GM18508 (cell line): Measurements from ENCODE around the gene SV2B.

Experiments
- ATAC-seq: cut with Tn5 transposase; IDR thresholded peaks from one replicate; pipeline ENCODE4 v1.9.1; 2021; ENCODE audit warnings: moderate number of reproducible peaks; ENCODE audit not compliant: insufficient read depth, unreplicated experiment

SV2B gene

DNA sequence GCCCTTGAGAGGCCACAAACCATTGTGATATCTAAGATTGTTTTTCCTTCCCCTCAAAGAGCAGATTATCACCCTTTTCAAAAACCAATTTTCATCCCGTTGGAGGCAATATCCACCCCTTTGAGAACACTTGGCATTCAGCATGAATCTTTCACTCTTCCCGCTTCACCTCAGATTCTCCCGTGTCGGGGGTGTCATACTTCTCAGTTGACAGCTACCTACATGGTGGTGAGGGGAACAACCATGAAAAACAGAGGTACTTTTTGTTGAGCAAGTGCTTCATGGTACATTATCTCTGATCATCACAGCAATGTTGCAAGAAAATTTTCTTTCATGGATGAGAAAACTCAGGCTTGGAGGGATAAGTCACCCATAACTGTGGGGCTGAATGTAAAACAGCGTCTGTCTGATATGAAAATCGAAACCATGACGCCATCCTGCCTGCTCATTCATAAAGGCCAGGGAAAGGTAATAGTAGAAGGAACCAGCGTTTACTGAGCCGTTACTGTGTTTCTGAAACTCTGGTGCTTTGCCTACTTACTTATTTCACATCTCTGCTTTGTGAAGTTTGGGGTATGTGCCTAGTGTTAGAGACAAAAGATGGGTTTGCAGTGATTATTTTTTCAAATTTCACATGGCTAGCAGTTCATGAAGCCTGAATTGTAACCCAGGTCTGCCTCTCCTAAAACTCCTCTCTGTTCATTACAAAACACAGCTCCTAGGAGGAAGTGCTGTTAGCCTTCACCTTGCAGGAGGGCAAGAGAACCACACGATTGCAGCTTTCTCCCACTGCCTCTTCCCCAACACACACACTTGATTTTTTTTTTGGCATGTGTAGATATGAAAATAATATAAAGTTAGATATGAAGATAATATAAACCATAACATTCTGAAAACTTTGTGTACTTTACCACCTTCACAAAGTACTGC lies 35.4 kb downstream of the SV2B start:
- peak; percentile 51 for ATAC-seq

- ATAC-seq = no peak
Measured at GRCh38 chr15:91136386-91136923, 36.4 kb downstream of the SV2B start.

DNA sequence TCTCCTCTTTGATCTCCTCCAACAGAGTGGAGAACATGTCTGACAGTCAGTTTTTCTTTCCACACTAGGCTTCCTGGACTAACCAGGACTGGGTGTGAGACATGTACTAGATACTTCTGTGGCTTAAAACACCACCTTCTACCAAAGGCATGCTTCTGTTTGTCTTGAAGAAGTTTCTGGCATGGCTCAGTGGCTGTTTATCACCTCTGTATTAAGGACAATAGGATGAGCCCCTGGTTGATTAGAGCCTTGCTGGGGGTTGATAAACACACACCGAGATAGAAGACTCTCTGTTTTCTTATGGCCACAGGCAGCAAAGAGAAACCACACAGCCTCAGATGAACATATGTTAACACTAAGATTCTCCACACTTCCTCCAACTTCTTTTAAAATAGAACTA lies 40.5 kb downstream of the SV2B start:
- ATAC-seq = no peak

DNA sequence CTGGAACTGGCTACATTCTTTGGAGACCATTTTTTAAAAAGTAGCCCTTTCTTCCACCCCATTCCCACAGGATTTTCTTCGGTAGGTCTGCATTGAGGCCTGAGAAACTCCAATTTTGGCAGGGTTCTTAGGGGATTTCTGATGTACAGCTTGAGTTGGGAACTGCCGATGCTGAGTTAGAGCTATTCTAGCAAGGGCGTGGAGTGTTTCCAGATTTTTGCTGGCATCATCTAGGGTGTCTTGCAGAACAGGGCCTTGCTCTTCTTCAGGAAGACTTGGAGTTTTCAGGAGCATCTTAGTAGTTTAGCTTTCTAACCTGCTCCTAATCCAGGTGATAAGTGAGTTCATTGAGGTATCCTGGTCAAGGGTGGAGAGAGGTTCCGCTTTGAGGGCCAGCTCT lies 41.0 kb downstream of the SV2B start:
- no peak for ATAC-seq

DNA sequence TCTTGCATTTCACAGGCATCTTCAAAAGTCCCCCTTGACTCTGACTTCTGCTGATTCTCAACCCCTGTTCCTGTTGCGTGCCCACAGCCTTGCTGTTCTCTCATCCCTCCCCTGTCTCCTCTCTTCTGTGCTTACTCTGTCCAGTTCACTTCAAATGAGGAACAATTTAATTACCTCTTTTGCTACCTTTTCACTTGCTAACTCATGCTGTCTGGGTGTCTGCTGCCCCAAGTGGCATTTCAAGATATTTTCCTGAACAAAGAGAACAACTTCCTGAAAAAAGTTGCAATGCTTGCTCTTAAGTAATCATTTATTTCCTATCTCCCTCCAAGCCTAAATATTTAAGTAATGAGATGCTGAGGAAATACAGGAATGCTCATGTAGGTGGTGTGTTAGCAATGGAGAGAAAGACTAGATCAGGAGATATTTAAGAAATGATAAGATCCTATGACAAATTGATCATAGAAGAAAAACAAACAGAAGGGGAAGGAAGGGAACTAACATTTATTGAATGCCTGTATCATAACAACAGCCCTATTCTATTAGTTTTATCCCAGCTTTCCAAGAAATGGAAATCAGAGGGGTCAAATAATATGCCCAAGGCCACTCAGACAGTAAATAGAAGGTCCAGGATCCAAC lies 42.2 kb downstream of the SV2B start:
- no peak for ATAC-seq

GRCh38 chr15:91142946-91143345 lies 42.9 kb downstream of the SV2B start:
- no peak for ATAC-seq

DNA sequence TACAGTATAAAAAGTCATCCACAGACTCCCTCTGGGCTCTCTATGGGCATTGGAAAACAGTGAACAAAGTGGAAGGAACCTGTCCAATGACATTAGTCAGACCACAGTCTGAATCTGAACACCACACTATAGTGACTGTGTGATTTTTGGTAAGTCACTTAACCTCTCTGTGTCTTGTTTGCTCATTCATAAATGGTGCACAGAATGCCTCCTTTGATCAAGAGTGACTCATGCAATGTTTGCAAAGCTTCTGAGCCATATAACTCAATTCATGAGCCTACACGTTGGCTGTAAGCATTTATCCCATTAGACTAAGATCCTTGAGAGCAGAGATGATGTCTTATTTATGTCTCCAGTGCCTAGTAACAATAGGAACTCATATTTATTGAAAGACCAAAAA lies 46.7 kb downstream of the SV2B start:
- no peak for ATAC-seq

- ATAC-seq = no peak
Measured at GRCh38 chr15:91148243-91148642, 48.2 kb downstream of the SV2B start.

DNA sequence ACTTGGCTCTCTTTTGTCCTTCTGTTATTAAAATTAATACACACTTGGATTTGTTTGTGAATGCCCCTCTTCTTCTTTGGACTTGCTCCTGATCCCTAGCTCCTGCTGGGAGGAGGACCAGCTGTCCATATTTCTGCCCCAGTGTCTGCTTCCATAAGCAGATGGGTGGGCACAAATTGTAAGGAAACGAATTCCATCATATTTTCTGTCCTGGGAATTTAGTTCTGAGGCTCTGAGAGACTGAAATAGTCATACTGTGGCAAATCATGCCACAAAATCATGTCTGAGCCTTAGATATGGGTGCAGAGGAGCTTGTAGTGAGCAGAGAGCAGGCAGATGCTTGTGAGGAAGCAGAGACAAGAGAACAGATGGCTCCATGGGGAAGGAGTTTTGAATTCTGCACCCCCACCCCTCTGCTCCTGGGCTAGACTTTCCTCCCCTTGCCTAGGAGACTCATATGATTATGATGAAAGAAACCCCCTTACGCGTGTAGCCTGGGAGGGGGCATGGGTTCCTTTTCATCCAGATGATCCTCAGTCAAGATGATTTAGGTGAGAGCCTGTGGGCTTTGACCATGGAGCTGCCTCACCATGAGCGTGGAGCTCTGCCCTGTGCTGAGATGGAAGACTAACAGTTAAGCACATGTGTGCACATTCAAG lies 50.6 kb downstream of the SV2B start:
- ATAC-seq = no peak

DNA sequence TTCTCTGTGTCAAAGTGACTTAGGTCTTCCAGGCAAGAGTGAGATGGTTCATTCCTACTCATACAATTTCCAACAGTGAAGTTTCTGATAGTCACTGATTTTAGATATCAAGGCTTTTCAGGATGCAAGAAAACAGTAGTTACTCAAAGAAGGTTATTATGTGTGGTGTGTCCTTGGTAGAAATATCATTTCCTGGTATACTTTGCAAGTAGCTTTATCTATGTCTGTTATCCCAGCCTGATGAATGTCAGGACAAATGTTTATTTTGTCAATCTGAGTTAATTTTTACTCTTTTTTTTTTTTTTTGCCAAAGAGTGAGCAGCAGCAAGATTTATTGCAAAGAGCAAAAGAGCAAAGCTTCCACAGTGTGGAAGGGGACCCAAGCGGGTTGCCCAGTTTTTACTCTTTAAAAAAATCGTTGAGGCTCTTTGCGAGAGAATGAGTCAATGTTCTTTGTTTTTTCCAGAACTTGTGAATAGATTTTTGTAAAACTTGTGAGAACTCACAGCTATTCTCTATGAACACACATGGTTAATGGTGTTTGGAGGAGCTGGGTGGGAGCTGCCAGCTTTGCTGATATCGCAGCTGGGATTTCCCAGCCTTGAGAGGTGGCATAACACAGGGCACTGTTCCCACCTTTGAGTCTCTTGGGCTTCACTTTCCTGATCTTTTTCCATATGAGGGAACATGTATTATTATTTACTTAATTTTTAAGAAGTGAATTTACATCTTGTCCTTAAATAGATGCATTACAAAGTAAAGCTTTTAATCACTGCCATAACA lies 51.9 kb downstream of the SV2B start:
- no peak for ATAC-seq

GRCh38 chr15:91152896-91153581 lies 53.0 kb downstream of the SV2B start:
- no peak for ATAC-seq

GRCh38 chr15:91153954-91154353 lies 53.9 kb downstream of the SV2B start:
- ATAC-seq = no peak

DNA sequence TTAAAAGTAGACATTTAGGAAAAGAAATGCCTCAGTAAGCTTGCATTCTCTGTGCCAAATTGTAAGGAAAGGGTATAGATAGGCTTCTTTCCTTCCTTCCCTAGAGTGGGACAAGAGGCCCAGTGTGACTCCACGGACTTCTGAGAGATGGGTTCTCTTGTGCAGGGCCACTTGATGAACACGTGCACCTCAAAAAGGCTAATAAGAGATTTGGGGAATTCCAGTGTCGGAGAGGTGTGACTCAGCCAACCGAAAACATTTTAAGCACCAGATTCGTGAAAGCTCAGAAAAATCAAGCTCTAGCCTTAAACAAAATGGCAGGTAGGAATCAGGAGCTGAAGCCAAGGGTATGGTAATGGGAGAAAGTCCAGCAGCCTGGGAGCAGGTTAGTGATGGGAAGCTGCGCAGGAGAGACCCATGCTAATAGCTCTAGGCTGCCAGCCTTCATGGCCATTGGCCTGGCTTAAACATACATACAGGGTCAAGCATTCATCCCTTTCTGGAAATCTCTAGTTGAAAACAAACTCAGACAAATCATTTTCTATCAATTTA lies 56.2 kb downstream of the SV2B start:
- no peak for ATAC-seq

GRCh38 chr15:91158415-91159394 lies 58.6 kb downstream of the SV2B start:
- ATAC-seq = no peak

DNA sequence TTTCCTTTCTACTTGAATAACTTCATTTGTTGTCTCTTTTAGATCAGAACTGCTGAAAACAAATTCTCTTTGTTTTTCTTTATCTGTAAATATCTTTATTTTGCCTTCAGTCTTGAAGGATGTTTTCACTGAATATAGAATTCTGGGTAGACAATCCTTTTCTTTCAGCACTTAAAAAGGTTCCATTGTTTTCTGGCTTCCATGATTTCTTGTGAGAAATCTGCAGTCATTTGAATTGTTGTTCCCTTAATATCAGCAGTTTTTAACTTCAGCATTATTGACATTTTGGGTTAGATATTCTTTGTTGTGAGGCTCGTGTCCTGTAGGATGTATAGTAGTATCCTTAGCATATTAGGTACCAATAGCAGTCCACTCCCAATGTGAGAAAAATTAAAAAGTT lies 65.8 kb downstream of the SV2B start:
- ATAC-seq = no peak

DNA sequence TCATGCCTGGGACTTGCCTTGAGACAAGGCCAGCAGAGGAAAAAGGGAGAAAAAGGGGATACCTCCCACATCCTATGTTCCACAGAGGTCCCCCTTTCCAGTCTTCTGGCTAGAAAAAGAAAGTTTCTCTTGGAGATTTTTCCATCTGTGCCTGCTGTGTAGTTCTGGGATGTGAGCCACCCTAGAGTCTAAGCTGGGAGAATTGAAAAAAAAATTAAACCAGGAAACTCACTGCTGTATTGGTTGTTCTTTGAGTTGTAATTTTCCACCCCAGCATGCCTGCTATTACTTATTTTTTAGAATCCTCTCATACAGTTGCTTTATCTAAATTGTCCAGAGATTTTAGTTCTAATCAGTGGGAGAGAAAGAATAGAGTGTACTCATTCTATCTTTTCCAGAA lies 68.4 kb downstream of the SV2B start:
- ATAC-seq = no peak

DNA sequence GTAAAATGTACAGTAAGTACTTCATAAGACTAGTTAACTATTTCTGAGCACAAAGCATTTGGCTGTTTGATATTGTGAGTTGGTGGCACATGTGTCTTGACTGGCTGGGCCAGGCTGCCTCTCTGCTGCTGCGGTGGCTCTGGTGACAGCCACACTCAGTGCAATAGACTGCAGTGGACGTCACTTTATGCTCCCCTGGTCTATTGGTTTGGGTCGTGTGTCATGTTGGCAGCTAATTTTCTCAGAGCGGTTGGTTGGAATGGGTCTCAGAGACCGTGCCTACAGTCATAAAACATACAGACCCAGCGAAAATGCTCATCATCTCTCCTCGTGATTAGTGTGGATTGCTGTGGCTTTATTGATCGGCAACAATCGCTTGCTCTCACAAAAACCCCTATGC lies 71.3 kb downstream of the SV2B start:
- no peak for ATAC-seq

DNA sequence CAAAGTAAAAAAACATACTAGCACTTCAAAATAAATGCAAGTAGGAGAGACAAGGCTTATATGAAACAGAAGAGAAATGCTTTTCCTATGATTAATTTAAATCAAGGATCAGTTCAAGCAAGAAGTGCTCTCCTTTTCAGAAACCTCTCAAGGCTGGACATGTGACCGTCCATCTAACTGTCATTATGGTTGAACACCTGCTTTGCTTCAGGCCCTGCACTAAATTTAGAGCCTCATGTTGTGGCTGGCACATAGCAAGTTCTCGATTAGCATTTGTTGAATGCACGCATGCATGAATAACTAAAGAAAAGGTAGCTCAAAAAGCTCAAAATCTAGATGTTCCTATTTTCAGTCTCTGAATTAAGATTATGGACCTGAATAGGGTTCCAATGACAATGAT lies 82.0 kb downstream of the SV2B start:
- ATAC-seq = no peak
